ENCODE results near the gene KLF11.
"Not testable (repeated sequence)": the region's sequence is repeated elsewhere in the genome, so short reads cannot be mapped to it uniquely, and the experiment has no call there.

The KLF11 gene

GRCh38 chr2:10079870-10080535 is 36.7 kb downstream of the KLF11 start, which contains the start of gene CYS1:
TSS of gene CYS1 (minus strand) at chr2:10080411. CDS start at chr2:10080223, 188 bp downstream.
- peak; percentile 37 for DNase-seq (ENCODE audit: low spot score)
- Mint-ChIP-seq H3K9me3 (no peaks in the 10 kb centered on the region), H3K36me3 (ENCODE audit: low read depth) (peaks cover 2% of the 10 kb centered on the region), H3K27me3 (ENCODE audit: low read depth) (peaks cover 77% of the 10 kb centered on the region), H3K4me1 (ENCODE audit: low read depth) (peaks cover 12% of the 10 kb centered on the region), H3K4me3 (peak within 1 kb of the TSS; percentile 81), H3K27ac (peak within 1 kb of the TSS; percentile 8)

DNA sequence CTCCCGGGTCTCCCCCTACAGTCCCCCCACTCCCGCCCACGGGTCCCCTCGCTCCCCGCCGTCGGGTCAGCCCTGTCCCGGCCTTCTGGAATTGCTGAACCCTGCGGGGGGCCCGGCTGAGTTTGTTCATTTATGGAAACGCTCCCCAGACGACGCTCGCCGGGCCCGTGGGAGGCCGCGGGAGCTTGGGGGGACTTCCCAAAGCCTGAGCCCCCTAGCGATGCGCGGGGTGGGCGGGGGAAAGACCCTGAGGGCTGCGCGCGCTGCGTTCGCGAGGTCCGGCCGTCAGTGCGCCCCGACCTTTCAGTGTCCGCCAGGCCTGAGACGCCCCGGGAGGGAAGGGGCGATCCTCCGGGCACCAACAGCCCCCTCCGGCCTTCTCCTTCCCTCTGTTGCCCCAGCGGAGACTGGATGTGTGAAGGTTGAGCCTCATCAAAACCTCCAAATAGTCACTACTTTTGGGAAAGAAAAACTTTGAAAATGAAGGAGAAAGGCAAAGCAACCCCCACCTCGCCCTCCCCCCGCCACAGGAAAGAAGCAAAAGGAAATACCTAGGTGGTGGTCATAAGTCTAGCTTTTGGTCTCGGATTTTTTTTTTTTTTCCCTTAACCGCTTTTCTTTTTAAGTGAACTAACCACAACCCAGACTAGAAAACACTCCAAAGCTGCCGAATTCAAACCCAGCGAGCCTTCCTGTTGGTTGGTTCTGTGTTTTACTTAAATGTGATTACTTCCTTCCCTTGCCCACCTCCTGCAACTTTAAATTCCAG is 37.4 kb downstream of the KLF11 start:
- Mint-ChIP-seq H3K4me1 (ENCODE audit: low read depth) (peaks cover 12% of the 10 kb centered on the region), H3K9me3 (no peaks in the 10 kb centered on the region), H3K27ac (peak overlapping the region; percentile 8), H3K4me3 (peak overlapping the region; percentile 77), H3K36me3 (ENCODE audit: low read depth) (peaks cover 2% of the 10 kb centered on the region), H3K27me3 (ENCODE audit: low read depth) (peaks cover 77% of the 10 kb centered on the region)
- DNase-seq (ENCODE audit: low spot score), result no peak

- Mint-ChIP-seq H3K27me3 (ENCODE audit: low read depth) (peaks cover 73% of the 10 kb centered on the region), H3K4me3 (no peak overlapping the region), H3K27ac (no peak overlapping the region), H3K4me1 (ENCODE audit: low read depth) (peaks cover 10% of the 10 kb centered on the region), H3K36me3 (ENCODE audit: low read depth) (peaks cover 2% of the 10 kb centered on the region), H3K9me3 (no peaks in the 10 kb centered on the region)
- DNase-seq (ENCODE audit: low spot score), result no peak
Observed at GRCh38 chr2:10083046-10083445, 39.7 kb downstream of the KLF11 start.

DNA sequence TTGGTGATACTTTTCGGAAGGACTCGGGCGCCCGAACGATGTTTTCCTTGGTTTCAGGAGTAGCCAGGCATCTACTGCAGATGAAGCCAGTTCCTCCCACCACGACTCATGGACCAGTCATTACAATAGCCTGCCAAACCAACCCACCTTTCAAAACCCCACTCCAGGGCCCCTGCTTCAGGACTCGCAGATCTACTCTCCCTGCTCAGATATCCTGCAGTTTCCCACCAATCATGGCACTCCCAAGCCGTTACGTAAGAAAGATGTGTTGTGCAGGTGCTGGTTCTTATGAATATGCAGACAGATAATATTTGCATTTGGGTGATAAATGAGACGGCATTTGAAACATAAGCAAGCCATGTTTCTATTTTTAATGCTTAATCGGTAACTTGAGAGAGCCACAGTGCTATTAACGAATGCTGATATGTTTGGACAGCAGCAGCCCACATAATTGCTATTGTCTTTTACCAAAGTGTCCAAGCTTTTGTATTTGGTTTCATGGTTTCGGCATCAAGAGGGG is 40.4 kb downstream of the KLF11 start:
- Mint-ChIP-seq H3K4me3 (no peak overlapping the region), H3K4me1 (ENCODE audit: low read depth) (peaks cover 10% of the 10 kb centered on the region), H3K9me3 (no peaks in the 10 kb centered on the region), H3K36me3 (ENCODE audit: low read depth) (peaks cover 2% of the 10 kb centered on the region), H3K27me3 (ENCODE audit: low read depth) (peaks cover 72% of the 10 kb centered on the region), H3K27ac (no peak overlapping the region)
- no peak for DNase-seq (ENCODE audit: low spot score)

GRCh38 chr2:10084223-10084865 is 41.0 kb downstream of the KLF11 start:
- Mint-ChIP-seq H3K4me1 (ENCODE audit: low read depth) (peaks cover 6% of the 10 kb centered on the region), H3K9me3 (no peaks in the 10 kb centered on the region), H3K36me3 (ENCODE audit: low read depth) (peaks cover 2% of the 10 kb centered on the region), H3K27me3 (ENCODE audit: low read depth) (peaks cover 69% of the 10 kb centered on the region), H3K27ac (no peak overlapping the region), H3K4me3 (no peak overlapping the region)
- DNase-seq (ENCODE audit: low spot score), result no peak

GRCh38 chr2:10085043-10085667 is 41.8 kb downstream of the KLF11 start:
- Mint-ChIP-seq H3K36me3 (ENCODE audit: low read depth) (peaks cover 2% of the 10 kb centered on the region), H3K4me1 (ENCODE audit: low read depth) (peaks cover 6% of the 10 kb centered on the region), H3K27me3 (ENCODE audit: low read depth) (peaks cover 77% of the 10 kb centered on the region), H3K9me3 (no peaks in the 10 kb centered on the region), H3K4me3 (no peak overlapping the region), H3K27ac (no peak overlapping the region)
- no peak for DNase-seq (ENCODE audit: low spot score)

DNA sequence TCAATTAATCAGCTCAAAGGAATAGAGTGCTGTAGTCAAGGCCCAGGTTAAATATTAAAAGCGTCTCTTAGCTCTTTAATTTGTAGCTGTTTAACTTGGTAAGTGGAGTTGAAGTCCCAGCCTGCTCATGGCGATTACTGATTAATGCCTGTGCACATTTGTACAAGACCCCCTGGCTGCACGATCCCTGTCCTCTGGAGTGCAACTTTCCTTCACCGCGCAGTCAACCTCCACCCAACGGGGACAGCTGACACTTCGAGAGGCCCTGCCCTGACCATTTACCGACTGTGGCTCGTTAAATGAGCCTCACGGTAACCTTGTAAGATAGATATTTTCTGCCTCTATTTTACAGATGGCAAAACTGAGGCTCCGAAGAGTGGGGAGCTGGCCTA is 42.3 kb downstream of the KLF11 start:
- H3K36me3 Mint-ChIP-seq (ENCODE audit: low read depth), result peaks cover 2% of the 10 kb centered on the region
- DNase-seq (ENCODE audit: low spot score), result no peak
- H3K27ac Mint-ChIP-seq, result no peak overlapping the region
- H3K4me1 Mint-ChIP-seq (ENCODE audit: low read depth), result peaks cover 6% of the 10 kb centered on the region
- no peaks in the 10 kb centered on the region for H3K9me3 Mint-ChIP-seq
- peaks cover 82% of the 10 kb centered on the region for H3K27me3 Mint-ChIP-seq (ENCODE audit: low read depth)
- no peak overlapping the region for H3K4me3 Mint-ChIP-seq

DNA sequence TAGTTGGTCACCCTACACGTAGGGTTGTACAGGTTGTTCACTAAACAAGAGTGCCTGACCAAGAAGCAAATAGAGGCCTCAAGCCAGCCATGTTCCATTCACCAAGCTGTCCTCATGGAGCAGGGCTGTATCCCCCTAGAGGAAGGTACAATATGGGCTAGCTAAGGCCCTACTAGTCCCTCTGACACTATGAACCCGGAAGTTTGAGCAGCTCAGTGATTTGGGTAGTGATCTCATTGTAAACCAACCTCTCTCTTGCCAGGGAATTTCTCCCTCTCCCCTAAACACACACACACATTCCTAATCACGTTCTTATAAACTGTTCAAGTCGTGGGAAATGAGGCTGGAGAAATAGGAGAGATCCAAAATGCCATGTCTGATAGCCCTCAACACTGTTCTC is 43.6 kb downstream of the KLF11 start:
- peaks cover 1% of the 10 kb centered on the region for H3K9me3 Mint-ChIP-seq
- peaks cover 79% of the 10 kb centered on the region for H3K27me3 Mint-ChIP-seq (ENCODE audit: low read depth)
- peaks cover 4% of the 10 kb centered on the region for H3K4me1 Mint-ChIP-seq (ENCODE audit: low read depth)
- H3K36me3 Mint-ChIP-seq (ENCODE audit: low read depth), result peaks cover under 1% of the 10 kb centered on the region
- no peak for DNase-seq (ENCODE audit: low spot score)
- no peak overlapping the region for H3K4me3 Mint-ChIP-seq
- no peak overlapping the region for H3K27ac Mint-ChIP-seq

- no peak for DNase-seq (ENCODE audit: low spot score)
- H3K27me3 Mint-ChIP-seq (ENCODE audit: low read depth), result peaks cover 79% of the 10 kb centered on the region
- peaks cover 7% of the 10 kb centered on the region for H3K4me1 Mint-ChIP-seq (ENCODE audit: low read depth)
- peaks cover 5% of the 10 kb centered on the region for H3K9me3 Mint-ChIP-seq
- H3K27ac Mint-ChIP-seq, result no peak overlapping the region
- H3K36me3 Mint-ChIP-seq (ENCODE audit: low read depth), result peaks cover 2% of the 10 kb centered on the region
- no peak overlapping the region for H3K4me3 Mint-ChIP-seq
Observed at GRCh38 chr2:10087360-10087759, 44.0 kb downstream of the KLF11 start.

DNA sequence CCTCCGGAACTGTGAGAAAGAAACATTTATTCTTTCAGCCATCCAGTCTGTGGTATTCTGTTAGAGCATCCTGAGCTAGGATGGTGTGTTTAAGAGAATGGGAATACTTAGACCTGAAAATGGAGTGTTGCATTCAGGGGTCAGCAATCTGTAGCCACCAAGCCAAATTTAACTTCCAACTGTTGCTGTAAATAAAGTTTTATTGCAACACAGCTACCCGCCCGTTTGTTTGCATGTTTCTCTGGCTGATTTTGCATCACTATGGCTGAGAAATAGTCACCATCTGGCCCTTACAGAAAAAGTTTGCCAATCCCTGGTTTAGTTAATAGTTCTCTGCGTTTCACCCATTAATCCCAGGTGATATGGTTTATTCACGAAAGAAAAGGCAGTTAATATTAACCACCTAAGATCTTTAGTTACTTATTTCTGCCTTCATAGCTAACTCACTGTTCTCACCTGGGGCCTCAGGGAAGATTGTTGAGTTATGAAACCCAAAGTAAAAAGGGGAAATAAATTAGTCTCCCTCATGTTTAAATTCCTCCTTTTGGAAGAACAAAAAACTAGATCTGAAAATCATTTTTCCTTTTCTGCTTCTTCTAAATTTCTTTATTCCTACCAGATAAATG is 46.3 kb downstream of the KLF11 start:
- Mint-ChIP-seq H3K27me3 (ENCODE audit: low read depth) (peaks cover 70% of the 10 kb centered on the region), H3K27ac (no peak overlapping the region), H3K9me3 (peaks cover 5% of the 10 kb centered on the region)

GRCh38 chr2:10091182-10091888 is 48.0 kb downstream of the KLF11 start:
- no peak overlapping the region for H3K27ac Mint-ChIP-seq
- H3K9me3 Mint-ChIP-seq, result peaks cover 5% of the 10 kb centered on the region
- H3K36me3 Mint-ChIP-seq (ENCODE audit: low read depth), result peaks cover 2% of the 10 kb centered on the region
- H3K4me1 Mint-ChIP-seq (ENCODE audit: low read depth), result peaks cover 11% of the 10 kb centered on the region
- H3K27me3 Mint-ChIP-seq (ENCODE audit: low read depth), result peaks cover 60% of the 10 kb centered on the region
- peak overlapping the region; percentile 63 for H3K4me3 Mint-ChIP-seq
- DNase-seq (ENCODE audit: low spot score), result no peak

More for the DNA sequence above, 46.3 kb downstream of the KLF11 start:
- Mint-ChIP-seq H3K4me3 (no peak overlapping the region), H3K36me3 (ENCODE audit: low read depth) (peaks cover 2% of the 10 kb centered on the region), H3K4me1 (ENCODE audit: low read depth) (peaks cover 11% of the 10 kb centered on the region)
- DNase-seq (ENCODE audit: low spot score), result no peak

- not testable (repeated sequence) for H3K27ac Mint-ChIP-seq; DNase-seq (ENCODE audit: low spot score); H3K36me3 Mint-ChIP-seq (ENCODE audit: low read depth); H3K4me3 Mint-ChIP-seq; H3K9me3 Mint-ChIP-seq
- H3K4me1 Mint-ChIP-seq (ENCODE audit: low read depth), result peaks cover 11% of the 10 kb centered on the region
- peaks cover 58% of the 10 kb centered on the region for H3K27me3 Mint-ChIP-seq (ENCODE audit: low read depth)
Observed at GRCh38 chr2:10091889-10092244, 48.5 kb downstream of the KLF11 start.

DNA sequence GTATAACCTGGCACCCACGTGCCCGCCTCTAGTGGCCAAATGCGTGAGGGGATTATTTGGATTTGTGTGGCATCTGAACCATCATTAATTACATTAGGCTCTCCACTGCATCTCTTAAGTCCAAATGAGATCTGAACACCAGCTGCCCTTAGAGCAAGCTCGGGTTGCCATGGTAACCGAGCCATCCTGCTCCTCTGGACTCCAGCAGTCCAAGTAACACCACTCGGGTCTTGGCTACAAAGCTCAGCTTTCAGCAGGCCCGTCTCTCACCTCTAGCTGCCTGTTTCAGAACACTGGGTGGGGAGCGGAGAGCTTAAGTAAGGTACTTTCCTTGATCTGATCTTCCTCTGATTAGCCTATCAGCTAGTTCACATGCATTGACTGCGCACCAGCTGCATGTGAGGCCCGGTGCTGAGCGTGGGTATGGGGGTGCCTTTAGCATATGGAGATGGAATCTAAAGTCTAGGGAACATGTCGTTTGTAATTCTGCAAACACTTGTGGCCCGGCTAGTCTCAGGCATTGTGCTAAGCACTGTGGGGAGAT is 51.0 kb downstream of the KLF11 start:
- H3K36me3 Mint-ChIP-seq (ENCODE audit: low read depth), result peaks cover 2% of the 10 kb centered on the region
- no peak overlapping the region for H3K4me3 Mint-ChIP-seq
- DNase-seq (ENCODE audit: low spot score), result no peak
- peaks cover 50% of the 10 kb centered on the region for H3K27me3 Mint-ChIP-seq (ENCODE audit: low read depth)
- H3K9me3 Mint-ChIP-seq, result peaks cover 5% of the 10 kb centered on the region
- peaks cover 15% of the 10 kb centered on the region for H3K4me1 Mint-ChIP-seq (ENCODE audit: low read depth)
- no peak overlapping the region for H3K27ac Mint-ChIP-seq

Measured in T-helper 2 cell treated with Interferon-gamma antibody and Interleukin-4, amounts not matched to agents 5 μg/mL and 100 μg/mL, for 36 hours (primary cell).